ENCODE measurements around the gene RERE.

RERE gene

GRCh38 chr1:8817412-8818324 is at the start of gene RERE:
Gene RERE, minus strand, starts transcription at chr1:8817640.
- peak; percentile 98 for DNase-seq (ENCODE audit: low spot score)

GRCh38 chr1:8866792-8867415 is 49.5 kb upstream of the RERE start:
- DNase-seq (ENCODE audit: low spot score): no peak

- DNase-seq (ENCODE audit: low spot score): no peak
These were observed 48.8 kb upstream of the RERE start for GRCh38 chr1:8866173-8866791.

GRCh38 chr1:8864713-8865344 is 47.4 kb upstream of the RERE start:
- no peak for DNase-seq (ENCODE audit: low spot score)

GRCh38 chr1:8863794-8864233 is 46.4 kb upstream of the RERE start:
- DNase-seq (ENCODE audit: low spot score): no peak

GRCh38 chr1:8863138-8863537 is 45.7 kb upstream of the RERE start:
- DNase-seq (ENCODE audit: low spot score): no peak

GRCh38 chr1:8862528-8862927 is 45.1 kb upstream of the RERE start:
- DNase-seq (ENCODE audit: low spot score): no peak

- DNase-seq (ENCODE audit: low spot score): no peak
These were observed 43.5 kb upstream of the RERE start for GRCh38 chr1:8860738-8861516.

- no peak for DNase-seq (ENCODE audit: low spot score)
These were observed 41.7 kb upstream of the RERE start for GRCh38 chr1:8858888-8859706.

GRCh38 chr1:8858112-8858668 is 40.8 kb upstream of the RERE start:
- no peak for DNase-seq (ENCODE audit: low spot score)

- DNase-seq (ENCODE audit: low spot score): no peak
These were observed 39.4 kb upstream of the RERE start for GRCh38 chr1:8856689-8857412.

GRCh38 chr1:8854240-8854639 is 36.8 kb upstream of the RERE start:
- no peak for DNase-seq (ENCODE audit: low spot score)

GRCh38 chr1:8851060-8851459 is 33.6 kb upstream of the RERE start:
- DNase-seq (ENCODE audit: low spot score): no peak

GRCh38 chr1:8848663-8849386 is 31.4 kb upstream of the RERE start:
- DNase-seq (ENCODE audit: low spot score): peak; percentile 91

GRCh38 chr1:8847990-8848389 is 30.6 kb upstream of the RERE start:
- no peak for DNase-seq (ENCODE audit: low spot score)

- DNase-seq (ENCODE audit: low spot score): no peak
These were observed 28.8 kb upstream of the RERE start for GRCh38 chr1:8846263-8846662.

- DNase-seq (ENCODE audit: low spot score): no peak
These were observed 28.0 kb upstream of the RERE start for GRCh38 chr1:8845104-8846097.

GRCh38 chr1:8844501-8845006 is 27.1 kb upstream of the RERE start:
- DNase-seq (ENCODE audit: low spot score): no peak

Measured in left forelimb (tissue), 1 donor.